T1000 (cell line): ENCODE data around the gene SMIM27.
A peak's percentile ranks its signal among the peaks of the same experiment; 100 is the strongest.
"Not testable (repeated sequence)": the region's sequence is repeated elsewhere in the genome, so short reads cannot be mapped to it uniquely, and the experiment has no call there.

Source experiments
- DNase-seq: peaks from one replicate; lab custom pipeline; 2025; ENCODE audit warnings: mixed read lengths; lab: John Stamatoyannopoulos, UW

The SMIM27 gene

GRCh38 chr9:32552172-32552872 is at the start of gene SMIM27, which contains the start of gene TOPORS:
SMIM27 (plus strand) TSS chr9:32552327; CDS start chr9:32552435, 108 bp downstream.
TOPORS (minus strand) TSS chr9:32552586; CDS start chr9:32552436, 150 bp downstream.
- DNase-seq: peak; percentile 57

GRCh38 chr9:32502464-32502863 is 49.7 kb upstream of the SMIM27 start:
- no peak for DNase-seq

GRCh38 chr9:32503008-32503407 is 49.1 kb upstream of the SMIM27 start:
- no peak for DNase-seq

GRCh38 chr9:32508728-32509127 is 43.4 kb upstream of the SMIM27 start:
- no peak for DNase-seq

- no peak for DNase-seq
These were observed 35.9 kb upstream of the SMIM27 start for GRCh38 chr9:32516241-32516640.

- DNase-seq: no peak
These were observed 33.9 kb upstream of the SMIM27 start for GRCh38 chr9:32518276-32518675.

- DNase-seq: no peak
These were observed 28.2 kb upstream of the SMIM27 start for GRCh38 chr9:32523910-32524309.

- DNase-seq: not testable (repeated sequence)
These were observed 27.6 kb upstream of the SMIM27 start for GRCh38 chr9:32524558-32524891.

- no peak for DNase-seq
These were observed 27.0 kb upstream of the SMIM27 start for GRCh38 chr9:32524892-32525708.

- no peak for DNase-seq
These were observed 26.5 kb upstream of the SMIM27 start for GRCh38 chr9:32525709-32526030.

GRCh38 chr9:32526041-32526706 is 26.0 kb upstream of the SMIM27 start, which contains the start of gene RIGI:
RIGI (minus strand) TSS chr9:32526196; CDS start chr9:32526166, 30 bp downstream.
- DNase-seq: peak; percentile 73

- DNase-seq: no peak
These were observed 25.4 kb upstream of the SMIM27 start for GRCh38 chr9:32526707-32527048.

GRCh38 chr9:32533336-32533735 is 18.8 kb upstream of the SMIM27 start:
- no peak for DNase-seq

GRCh38 chr9:32533816-32534215 is 18.3 kb upstream of the SMIM27 start:
- DNase-seq: no peak

- no peak for DNase-seq
These were observed 9.1 kb upstream of the SMIM27 start for GRCh38 chr9:32543047-32543446.

- no peak for DNase-seq
These were observed 6.2 kb upstream of the SMIM27 start for GRCh38 chr9:32545884-32546283.

GRCh38 chr9:32548213-32548612 is 3.9 kb upstream of the SMIM27 start:
- DNase-seq: not testable (repeated sequence)

GRCh38 chr9:32550150-32550561 is 2.0 kb upstream of the SMIM27 start:
- no peak for DNase-seq

GRCh38 chr9:32550562-32551275 is 1.4 kb upstream of the SMIM27 start:
- DNase-seq: peak; percentile 68

GRCh38 chr9:32551276-32552051 is 663 bp upstream of the SMIM27 start:
- DNase-seq: no peak

- no peak for DNase-seq
These were observed 2.0 kb downstream of the SMIM27 start for GRCh38 chr9:32554107-32554506.
